Measurements from ENCODE around the gene CD79A.
"Not testable (repeated sequence)": the region's sequence is repeated elsewhere in the genome, so short reads cannot be mapped to it uniquely, and the experiment has no call there.

CD79A gene

DNA sequence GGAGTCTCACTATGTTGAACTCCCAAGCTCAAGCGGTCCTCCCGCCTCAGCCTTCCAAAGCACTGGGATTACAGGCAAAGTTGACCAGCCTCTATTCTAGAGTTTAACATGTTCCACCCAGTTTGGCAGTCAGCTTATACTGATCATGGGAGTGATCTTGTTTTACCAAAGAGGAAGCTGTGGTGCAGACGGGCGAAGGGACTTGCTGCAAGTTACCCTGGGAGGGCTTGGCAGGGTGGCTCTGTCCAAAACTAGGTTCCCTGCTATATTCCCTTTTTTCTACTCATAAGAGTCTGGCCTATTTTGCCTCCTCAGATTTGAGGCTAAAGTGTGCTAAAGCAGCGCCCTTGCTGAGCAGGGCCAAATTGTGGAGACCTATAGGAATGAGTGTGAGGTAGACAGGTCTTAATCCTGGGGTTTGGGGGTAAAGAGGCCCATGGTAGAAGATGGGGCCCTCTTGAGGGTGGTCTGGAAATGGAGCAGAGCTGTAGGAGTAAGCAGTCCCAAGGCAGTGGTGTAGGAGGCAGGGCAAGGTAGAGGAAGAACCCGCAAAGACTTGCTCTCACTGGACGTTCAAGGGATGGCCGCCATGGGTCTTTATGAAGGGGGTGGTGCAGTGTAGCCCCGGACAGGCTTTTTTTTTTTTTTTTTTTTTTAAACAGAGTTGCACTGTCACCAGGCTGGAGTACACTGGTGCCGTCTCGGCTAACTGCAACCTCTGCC, 13.7 kb upstream of the CD79A start:
- DNase-seq = peak; percentile 55 to 81 (median 76)

DNA sequence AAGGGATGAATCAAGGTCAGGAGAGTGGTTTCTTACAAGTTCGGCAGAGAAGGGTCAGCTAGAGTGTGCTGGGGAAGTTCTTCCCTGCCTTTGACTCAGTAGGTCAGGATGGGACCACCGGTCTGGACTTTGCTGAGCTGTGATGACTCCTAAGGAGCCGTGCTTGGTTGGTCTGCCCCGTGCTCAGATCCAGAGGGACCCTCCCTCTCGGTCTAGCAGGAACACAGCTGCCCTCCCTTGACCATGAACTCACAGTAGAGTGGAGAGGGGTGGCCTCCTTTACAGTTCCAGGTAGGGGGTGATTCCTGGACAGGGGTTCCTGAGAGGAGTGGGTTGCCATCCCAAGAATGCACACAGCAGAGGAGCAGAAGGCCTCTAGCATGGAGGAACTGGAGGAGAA, 12.7 kb upstream of the CD79A start:
- DNase-seq = no peak

GRCh38 chr19:41866284-41866683, 10.8 kb upstream of the CD79A start:
- no peak for DNase-seq

DNA sequence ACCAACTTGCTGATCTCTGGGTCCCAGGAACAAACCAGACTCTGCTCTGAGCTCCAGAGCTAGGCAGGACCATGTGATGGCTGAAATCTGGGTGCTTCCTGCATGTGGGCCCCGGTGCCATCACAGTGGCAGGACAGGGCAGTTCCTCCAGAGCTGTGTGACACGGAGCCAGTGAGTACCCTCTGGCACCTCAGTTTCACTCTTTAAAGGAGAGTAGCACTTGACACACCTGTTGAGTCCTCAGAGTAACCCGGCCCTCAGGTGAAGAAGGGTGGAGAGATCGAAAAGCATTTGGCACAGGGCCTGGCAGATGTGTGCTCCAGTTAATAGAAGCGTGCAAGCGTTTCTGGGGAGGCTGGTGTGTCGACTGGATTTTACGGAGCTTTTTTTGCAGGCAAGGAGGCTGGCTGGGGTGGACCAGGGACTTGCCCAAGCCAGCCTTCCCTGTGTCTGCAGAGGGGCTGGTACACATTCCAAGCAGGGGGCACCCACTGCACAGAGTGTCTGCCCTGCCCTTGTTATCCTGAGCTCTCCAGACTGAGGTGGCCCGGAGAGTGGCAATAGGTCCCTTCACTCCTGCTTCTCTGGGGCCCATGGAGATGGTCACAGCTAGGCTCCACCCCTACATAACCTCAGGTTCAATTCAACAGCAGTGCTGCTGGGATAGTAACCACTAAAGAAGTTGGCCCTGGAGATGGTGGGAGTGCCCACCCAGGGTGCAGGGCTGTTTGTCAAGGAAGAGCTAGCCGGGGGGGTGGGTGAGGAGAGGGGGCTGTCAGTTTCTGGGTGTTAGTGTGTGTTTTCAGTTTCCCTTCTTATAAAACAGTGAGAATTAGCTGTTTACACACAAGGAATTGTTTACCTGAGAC, 8.7 kb upstream of the CD79A start:
- no peak for DNase-seq

DNA sequence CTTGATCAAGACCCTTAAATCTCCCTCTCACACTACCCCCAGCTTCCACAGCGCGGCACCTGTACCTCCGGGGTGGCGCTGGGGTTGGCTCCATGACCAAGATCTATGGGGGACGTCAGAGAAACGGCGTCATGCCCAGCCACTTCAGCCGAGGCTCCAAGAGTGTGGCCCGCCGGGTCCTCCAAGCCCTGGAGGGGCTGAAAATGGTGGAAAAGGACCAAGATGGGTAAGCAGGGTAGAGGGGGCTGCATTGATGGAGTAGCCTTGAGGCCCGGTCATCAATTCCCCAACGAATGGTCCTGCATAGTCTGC, 8.1 kb upstream of the CD79A start:
- DNase-seq = no peak

GRCh38 chr19:41869374-41869955, 7.6 kb upstream of the CD79A start:
- no peak for DNase-seq

- peak in 3 of 4 experiments; percentile 16 to 73 (median 68) for DNase-seq
Measured at GRCh38 chr19:41870401-41870873, 6.6 kb upstream of the CD79A start.

DNA sequence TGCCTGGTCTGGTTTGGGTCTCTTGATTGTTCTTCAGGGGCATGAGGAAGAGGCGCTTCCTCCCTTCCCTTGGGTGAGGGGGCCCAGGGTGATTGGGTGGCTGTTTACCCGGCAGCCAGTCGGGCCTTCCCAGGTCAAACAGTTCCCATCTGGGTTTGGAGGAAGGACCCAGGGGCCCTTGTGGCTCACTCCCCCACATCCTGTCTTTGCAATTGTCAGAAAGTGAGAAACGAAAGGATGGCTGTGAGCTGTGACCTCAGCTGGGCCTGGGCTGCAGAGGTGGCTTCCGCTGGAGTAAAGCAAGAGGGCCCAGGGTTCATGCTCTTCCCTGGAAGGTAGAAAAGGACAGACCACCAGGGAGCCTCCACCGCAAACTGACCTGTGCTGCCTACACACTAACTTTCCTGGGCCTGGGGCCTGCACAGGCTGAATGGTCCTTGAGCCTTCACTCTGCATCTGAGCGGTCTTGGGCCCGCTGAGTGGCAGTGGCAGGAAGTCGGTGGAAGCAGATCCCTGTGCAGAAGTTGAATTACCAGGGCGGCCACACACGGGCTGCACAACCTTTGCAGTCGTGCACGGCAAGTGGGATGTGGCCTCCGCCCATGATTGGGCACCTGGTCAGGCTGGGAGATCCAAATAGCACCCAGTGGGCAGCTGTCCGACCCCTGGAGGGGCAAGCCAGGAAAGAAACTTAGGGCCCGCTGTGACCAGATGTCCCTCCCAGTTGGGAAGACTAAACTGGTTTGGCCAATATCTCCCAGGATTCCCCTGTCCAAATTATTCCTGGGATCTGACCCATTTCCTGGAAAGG, 5.3 kb upstream of the CD79A start:
- DNase-seq = peak; percentile 65 to 88 (median 82)

GRCh38 chr19:41872384-41872774, 4.7 kb upstream of the CD79A start:
- no peak for DNase-seq

- peak; percentile 51 to 78 (median 63) for DNase-seq
Measured at GRCh38 chr19:41872775-41873647, 4.1 kb upstream of the CD79A start.

GRCh38 chr19:41875973-41876372, 1.1 kb upstream of the CD79A start:
- not testable (repeated sequence) for DNase-seq

DNA sequence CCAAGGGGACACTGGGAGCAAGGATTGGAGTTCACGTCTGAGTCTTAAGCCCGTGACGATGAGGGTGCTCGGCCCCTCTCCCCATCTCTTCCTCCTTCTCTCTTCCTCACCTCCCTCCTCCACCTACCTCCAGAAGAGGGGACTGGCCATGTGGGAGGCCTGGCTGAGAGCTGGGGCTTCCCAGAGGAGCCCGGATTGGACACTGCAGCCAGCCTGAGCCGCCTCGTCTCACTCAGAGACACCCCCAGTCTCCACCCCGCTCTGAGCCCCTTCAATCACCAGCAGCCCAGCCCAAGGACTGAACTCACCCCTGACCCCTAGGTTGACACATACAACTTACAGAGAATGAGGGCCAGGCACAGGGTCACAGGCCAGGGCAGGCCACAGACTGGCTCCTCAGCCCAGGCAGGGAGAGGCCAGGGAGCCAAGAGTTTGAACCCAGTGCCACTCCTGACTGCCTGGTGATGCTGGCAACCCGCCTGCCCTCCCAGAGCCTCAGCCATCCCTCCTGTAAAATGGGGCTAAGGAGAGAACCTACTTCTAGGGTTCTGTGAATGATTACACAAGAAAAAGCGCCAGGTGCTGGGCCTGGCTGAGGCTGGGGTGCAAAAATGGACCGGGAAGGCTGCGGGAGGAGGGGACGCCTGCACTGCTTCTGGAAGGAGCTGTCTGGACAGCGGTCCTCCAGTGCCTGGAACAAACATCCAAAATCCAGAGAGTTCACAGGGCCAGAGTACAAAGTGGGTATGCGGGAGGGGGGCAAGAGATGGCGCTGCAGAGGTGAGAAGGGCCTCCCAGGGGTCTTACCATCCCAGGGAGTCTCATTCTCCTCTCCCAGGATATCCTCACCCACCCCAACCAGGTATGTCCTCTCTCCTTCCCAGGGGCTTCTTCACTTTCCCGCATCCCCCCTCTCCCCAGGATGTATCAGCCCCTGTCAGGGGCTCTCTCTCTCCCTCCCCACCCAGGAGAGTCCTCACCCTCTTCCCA, 1.1 kb downstream of the CD79A start:
- DNase-seq = peak; percentile 28 to 84 (median 74)

DNA sequence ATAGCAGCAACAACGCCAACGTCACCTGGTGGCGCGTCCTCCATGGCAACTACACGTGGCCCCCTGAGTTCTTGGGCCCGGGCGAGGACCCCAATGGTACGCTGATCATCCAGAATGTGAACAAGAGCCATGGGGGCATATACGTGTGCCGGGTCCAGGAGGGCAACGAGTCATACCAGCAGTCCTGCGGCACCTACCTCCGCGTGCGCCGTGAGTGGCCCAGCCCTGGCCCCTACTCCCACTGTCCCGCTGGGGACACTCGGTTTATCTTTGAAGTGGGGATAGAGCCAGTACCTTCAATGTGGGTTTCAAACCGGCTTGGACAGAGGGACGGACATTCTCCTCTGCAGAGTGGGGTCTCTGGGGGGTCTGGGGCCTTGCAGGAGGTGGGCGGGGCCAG, 2.0 kb downstream of the CD79A start:
- no peak for DNase-seq

GRCh38 chr19:41879670-41880328, 2.7 kb downstream of the CD79A start:
- no peak for DNase-seq

DNA sequence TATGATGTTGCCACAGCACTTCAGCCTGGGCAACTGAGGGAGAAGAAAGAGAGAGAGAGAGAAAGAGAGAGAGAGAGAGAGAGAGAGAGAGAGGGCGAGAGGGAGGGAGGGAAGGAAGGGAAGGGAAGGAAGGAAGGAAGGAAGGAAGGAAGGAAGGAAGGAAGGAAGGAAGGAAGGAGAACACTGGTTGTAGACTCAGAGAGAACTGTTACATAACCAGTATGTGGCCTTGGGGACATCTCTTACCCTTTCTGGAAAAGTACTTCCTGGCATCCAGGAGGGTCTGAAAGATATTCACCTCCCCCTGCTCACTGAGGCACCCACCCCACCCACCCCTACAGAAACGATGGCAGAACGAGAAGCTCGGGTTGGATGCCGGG, 3.2 kb downstream of the CD79A start:
- no peak for DNase-seq

GRCh38 chr19:41882568-41883462, 5.7 kb downstream of the CD79A start, which contains the start of gene ARHGEF1:
TSS of gene ARHGEF1 (plus strand) at chr19:41883184. CDS start at chr19:41888083, 4,899 bp downstream.
- peak; percentile 43 to 83 (median 68) for DNase-seq

GRCh38 chr19:41883463-41883820, 6.4 kb downstream of the CD79A start:
- peak in 2 of 4 experiments; percentile 19 to 31 for DNase-seq

Measured in suppressor macrophage (primary cell).